Endodermal cell (in vitro differentiated cells): ENCODE results near the gene FBXL5. TPM values are rescaled to one million over a fixed set of nuclear protein-coding genes. Genes with fewer than 3 reads are reported as not detected.

Experiments
- DNase-seq: peaks from one replicate; pipeline ENCODE4 v3.0.0-alpha.2; 2017
- H3K27ac ChIP-seq: 2 replicates; pipeline ENCODE4 v1.5.1; 2013; ENCODE audit warnings: mild to moderate bottlenecking, low read depth, low read length, moderate library complexity
- H3K27me3 ChIP-seq: 2 replicates; pipeline ENCODE4 v1.6.1; 2013; ENCODE audit warnings: mild to moderate bottlenecking, low read length, moderate library complexity; ENCODE audit not compliant: insufficient read depth, control insufficient read depth, poor library complexity, severe bottlenecking
- H3K36me3 ChIP-seq: 2 replicates; pipeline ENCODE4 v1.7.0; 2013; ENCODE audit warnings: mild to moderate bottlenecking, low read length, moderate library complexity; ENCODE audit not compliant: control insufficient read depth, insufficient read depth
- H3K4me1 ChIP-seq: one replicate; pipeline ENCODE4 v1.7.0; 2013; ENCODE audit warnings: low read length; ENCODE audit not compliant: control insufficient read depth, insufficient read depth
- H3K4me3 ChIP-seq: 2 replicates; pipeline ENCODE4 v1.5.1; 2013; ENCODE audit warnings: mild to moderate bottlenecking, low read length, moderate library complexity
- H3K9ac ChIP-seq: 2 replicates; pipeline ENCODE4 v1.6.1; 2013; ENCODE audit warnings: mild to moderate bottlenecking, low read length, moderate library complexity; ENCODE audit not compliant: poor library complexity, severe bottlenecking; ENCODE audit errors: extremely low read depth
- H3K9me3 ChIP-seq: 2 replicates; pipeline ENCODE4 v1.6.1; 2013; ENCODE audit warnings: mild to moderate bottlenecking, low read length, moderate library complexity; ENCODE audit not compliant: control insufficient read depth
- H3K27ac Mint-ChIP-seq: 2 replicates; pipeline ENCODE4 v1.8.0; 2020; ENCODE audit warnings: mixed read lengths
- H3K27me3 Mint-ChIP-seq: 2 replicates; pipeline ENCODE4 v1.8.0; 2021; ENCODE audit warnings: mild to moderate bottlenecking, mixed read lengths; ENCODE audit not compliant: insufficient read depth
- H3K36me3 Mint-ChIP-seq: 2 replicates; pipeline ENCODE4 v1.8.0; 2020; ENCODE audit warnings: low read depth, mixed read lengths
- H3K4me1 Mint-ChIP-seq: 2 replicates; pipeline ENCODE4 v1.8.0; 2020; ENCODE audit warnings: mixed read lengths
- H3K4me3 Mint-ChIP-seq: 2 replicates; pipeline ENCODE4 v1.8.0; 2020; ENCODE audit warnings: mild to moderate bottlenecking, moderate library complexity, mixed read lengths
- H3K9me3 Mint-ChIP-seq: 2 replicates; pipeline ENCODE4 v1.8.0; 2020; ENCODE audit warnings: mild to moderate bottlenecking, mixed read lengths
- CTCF ChIP-seq: fragments of 200-600 bp; sonication (generic); conservative IDR thresholded peaks from 2 replicates; pipeline ENCODE4 v1.5.0; 2021; ENCODE audit warnings: antibody characterized with exemption, mild to moderate bottlenecking
- WGBS, 2 experiments: methylation state at CpG; one replicate each; pipeline versions ENCODE4 v1.1.5 to v1.1.7; 2013; ENCODE audit warnings: missing lambda C conversion rate in 2 of 2, mixed read lengths in 1 of 2; ENCODE audit not compliant: insufficient coverage in 1 of 2, insufficient read length in 1 of 2; 5-methylcytosine and 5-hydroxymethylcytosine counted together
- total RNA-seq, 2 donors: library from RNA; stranded (reverse); fragmentation: NEBNext Ultra II Directional in 1 of 2; extraction: Animal tissue kit (Norgen Biotek cat#: 25700) in 1 of 2; gene quantifications; 2 replicates in 1 of 2; 3 replicates in 1 of 2; pipeline ENCODE4 v1.2.1, GENCODE V29; 2021

Gene FBXL5
- total RNA-seq, 2 donors from 2014 or later: 60.3 to 88.4 TPM

GRCh38 chr4:15689540-15689939, 34.4 kb upstream of the FBXL5 start:
- Mint-ChIP-seq H3K27ac (peak overlapping the region; percentile 97), H3K27me3 (no peaks in the 10 kb centered on the region), H3K4me1 (peaks cover 23% of the 10 kb centered on the region), H3K4me3 (no peak overlapping the region), H3K36me3 (peaks cover 35% of the 10 kb centered on the region), H3K9me3 (peaks cover 5% of the 10 kb centered on the region)
- H3K27ac ChIP-seq: no peak overlapping the region
- peak overlapping the region; percentile 21 for H3K9ac ChIP-seq
- H3K36me3 ChIP-seq: peaks cover 43% of the 10 kb centered on the region
- no peak for DNase-seq
- 97 to 100% methylated on average over 1 to 2 of the region's 2 CpGs for WGBS, 2 experiments
- no peak for TF ChIP-seq CTCF
- no peak overlapping the region for H3K4me3 ChIP-seq
- H3K27me3 ChIP-seq: no peaks in the 10 kb centered on the region
- H3K9me3 ChIP-seq: peaks cover 21% of the 10 kb centered on the region
- peaks cover 4% of the 10 kb centered on the region for H3K4me1 ChIP-seq

GRCh38 chr4:15688051-15688450, 32.9 kb upstream of the FBXL5 start:
- Mint-ChIP-seq H3K27ac (no peak overlapping the region), H3K4me1 (peaks cover 35% of the 10 kb centered on the region), H3K9me3 (no peaks in the 10 kb centered on the region), H3K4me3 (no peak overlapping the region), H3K27me3 (no peaks in the 10 kb centered on the region), H3K36me3 (peaks cover 35% of the 10 kb centered on the region)
- no peak for TF ChIP-seq CTCF
- Histone ChIP-seq H3K4me3 (no peak overlapping the region), H3K4me1 (peaks cover 10% of the 10 kb centered on the region), H3K27me3 (no peaks in the 10 kb centered on the region), H3K36me3 (peaks cover 53% of the 10 kb centered on the region), H3K9ac (no peak overlapping the region), H3K27ac (no peak overlapping the region), H3K9me3 (peaks cover 6% of the 10 kb centered on the region)
- 83 to 94% methylated on average over 2 to 5 of the region's 5 CpGs for WGBS, 2 experiments
- DNase-seq: no peak

GRCh38 chr4:15684498-15684897, 29.3 kb upstream of the FBXL5 start:
- Histone ChIP-seq H3K9me3 (no peaks in the 10 kb centered on the region), H3K4me3 (peak overlapping the region; percentile 70), H3K27ac (no peak overlapping the region), H3K27me3 (no peaks in the 10 kb centered on the region), H3K9ac (no peak overlapping the region), H3K4me1 (peaks cover 6% of the 10 kb centered on the region), H3K36me3 (peaks cover 52% of the 10 kb centered on the region)
- Mint-ChIP-seq H3K27ac (peak overlapping the region; percentile 59), H3K27me3 (no peaks in the 10 kb centered on the region), H3K4me3 (no peak overlapping the region), H3K4me1 (peaks cover 22% of the 10 kb centered on the region), H3K36me3 (peaks cover 40% of the 10 kb centered on the region), H3K9me3 (no peaks in the 10 kb centered on the region)
- 56 to 75% methylated on average over 1 of the region's 1 CpG for WGBS, 2 experiments
- TF ChIP-seq CTCF: no peak
- DNase-seq: no peak
